ENCODE data around the gene WDFY4. TPM values are rescaled to one million over a fixed set of nuclear protein-coding genes. Genes with fewer than 3 reads are reported as not detected.

WDFY4 gene
- total and polyA plus RNA-seq, 7 experiments from 2014 or later, result 0.12 to 39.3 (median 1.5) TPM

DNA sequence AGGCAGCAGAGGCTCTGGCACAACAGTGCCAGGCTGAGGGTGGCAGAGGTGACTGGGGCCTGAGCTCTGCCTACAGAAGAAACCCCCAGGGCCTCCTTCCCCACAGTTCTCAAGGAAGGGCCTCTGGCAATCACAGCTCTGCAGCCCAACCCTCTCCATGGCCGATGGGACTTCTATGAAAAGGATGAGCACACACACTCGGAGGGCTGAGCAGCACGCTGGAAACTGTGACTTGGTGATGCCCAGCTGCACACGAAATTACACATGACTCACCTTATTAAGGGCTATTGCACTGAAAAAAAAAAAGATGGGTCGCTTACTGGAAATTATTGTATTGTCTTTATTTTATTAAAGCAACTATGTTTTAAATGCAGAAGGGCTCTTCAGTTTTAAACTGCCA, 297.9 kb downstream of the WDFY4 start:
- CTCF ChIA-PET, result no interaction called here
- Histone ChIP-seq H3K27ac (ENCODE audit: low read depth, low read length) (no peak overlapping the region), H3K9me3 (ENCODE audit: control insufficient read depth in 2 of 3, low read length in 3 of 3) (no peaks in the 10 kb centered on the region), H3K4me1 (ENCODE audit: control insufficient read depth in 2 of 2, insufficient read depth in 2 of 2, low read length in 2 of 2) (no peaks in the 10 kb centered on the region), H3K36me3 (ENCODE audit: control insufficient read depth in 2 of 3, insufficient read depth in 3 of 3, low read length in 3 of 3) (no peaks in the 10 kb centered on the region), H3K27me3 (ENCODE audit: control insufficient read depth in 2 of 2, insufficient read depth in 2 of 2, low read length in 2 of 2) (no peaks in the 10 kb centered on the region), H3K4me3 (ENCODE audit: low read length) (no peak overlapping the region)
- Mint-ChIP-seq H3K4me3 (no peak overlapping the region), H3K36me3 (no peaks in the 10 kb centered on the region), H3K27me3 (no peaks in the 10 kb centered on the region), H3K4me1 (no peaks in the 10 kb centered on the region), H3K9me3 (peaks cover 0 to 1% (median 0%) of the 10 kb centered on the region in 11 donors), H3K27ac (no peak overlapping the region)
- intact Hi-C loops (cut with micrococcal nuclease), result no loop called here
- no peak for DNase-seq
- POLR2A ChIA-PET, result no interaction called here
- no peak for ATAC-seq

DNA sequence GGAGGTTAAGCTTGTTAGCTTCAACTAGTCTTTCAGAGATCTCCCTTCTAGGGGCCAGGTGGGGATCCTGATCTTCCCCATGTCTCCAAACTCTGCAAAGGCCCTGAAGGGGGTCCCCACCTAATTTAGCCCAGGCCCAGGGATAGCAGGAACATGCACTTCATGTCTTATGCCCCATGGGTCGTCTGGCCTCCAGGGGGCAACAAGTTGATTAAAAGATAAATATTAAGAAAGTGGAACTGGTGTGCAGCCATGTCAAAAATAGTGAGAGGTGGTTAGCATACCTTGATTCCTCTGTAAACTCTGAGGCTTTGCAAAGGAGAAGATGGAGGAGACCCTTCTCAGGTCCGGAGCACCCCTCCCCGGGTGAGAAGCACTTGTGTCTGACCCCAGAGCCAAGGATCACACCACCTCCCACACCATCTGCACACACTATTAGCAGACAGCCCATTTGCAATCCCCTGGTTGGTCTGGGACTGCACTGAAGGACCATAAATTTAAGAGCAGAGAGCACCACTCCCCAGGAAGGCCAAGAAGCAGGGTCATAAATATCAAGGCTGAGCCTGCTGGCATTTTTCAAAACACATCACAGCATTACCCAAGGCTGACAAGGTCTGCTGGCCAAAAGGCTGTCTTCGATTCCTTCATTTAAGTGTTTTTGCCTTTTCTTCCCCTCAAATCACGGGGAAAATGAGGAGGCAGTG, 299.1 kb downstream of the WDFY4 start:
- H3K4me3 Mint-ChIP-seq, result no peak overlapping the region
- DNase-seq (no peak), ATAC-seq (no peak)
- no peak overlapping the region for H3K4me3 ChIP-seq (ENCODE audit: low read length)
- POLR2A ChIA-PET, result no interaction called here
- CTCF ChIA-PET, result no interaction called here
- no peaks in the 10 kb centered on the region for H3K36me3 Mint-ChIP-seq
- no peak overlapping the region for H3K27ac Mint-ChIP-seq
- H3K36me3 ChIP-seq (ENCODE audit: control insufficient read depth in 2 of 3, insufficient read depth in 3 of 3, low read length in 3 of 3), result no peaks in the 10 kb centered on the region
- H3K9me3 ChIP-seq (ENCODE audit: control insufficient read depth in 2 of 3, low read length in 3 of 3), result no peaks in the 10 kb centered on the region
- intact Hi-C loops (cut with micrococcal nuclease), result no loop called here
- no peaks in the 10 kb centered on the region for H3K9me3 Mint-ChIP-seq
- H3K4me1 Mint-ChIP-seq, result no peaks in the 10 kb centered on the region
- no peaks in the 10 kb centered on the region for H3K4me1 ChIP-seq (ENCODE audit: control insufficient read depth in 2 of 2, insufficient read depth in 2 of 2, low read length in 2 of 2)
- H3K27ac ChIP-seq (ENCODE audit: low read depth, low read length), result no peak overlapping the region
- H3K27me3 Mint-ChIP-seq, result no peaks in the 10 kb centered on the region
- no peaks in the 10 kb centered on the region for H3K27me3 ChIP-seq (ENCODE audit: control insufficient read depth in 2 of 2, insufficient read depth in 2 of 2, low read length in 2 of 2)

DNA sequence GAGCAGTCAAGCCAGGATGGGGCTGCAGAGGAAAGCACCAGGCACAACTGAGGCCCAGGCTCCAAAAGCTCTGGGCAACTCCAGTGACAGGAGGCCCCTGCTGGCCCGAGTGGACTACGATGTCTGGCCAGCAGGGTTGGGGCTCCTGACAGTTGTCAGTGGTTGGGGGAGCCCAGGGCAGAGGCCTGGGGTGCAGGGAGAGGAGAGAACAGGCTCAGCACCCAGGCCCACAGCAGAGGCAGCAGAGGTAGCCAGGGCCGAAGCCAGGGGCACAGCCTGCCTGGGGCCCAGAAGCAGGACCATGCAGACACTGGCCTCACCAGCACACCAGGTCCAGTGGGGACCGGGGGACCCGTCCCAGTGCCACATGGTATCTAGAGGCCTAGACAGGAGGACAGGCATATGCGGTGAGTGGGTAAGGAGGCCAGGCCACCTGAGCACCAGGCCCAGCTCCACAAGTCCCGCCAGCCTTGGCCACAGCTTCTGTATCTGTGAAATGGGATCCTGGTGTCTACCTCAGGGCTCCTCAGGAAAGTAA, 301.0 kb downstream of the WDFY4 start:
- ATAC-seq, result no peak
- no peak overlapping the region for H3K27ac ChIP-seq (ENCODE audit: low read depth, low read length)
- no peaks in the 10 kb centered on the region for H3K27me3 Mint-ChIP-seq
- no peaks in the 10 kb centered on the region for H3K9me3 ChIP-seq (ENCODE audit: control insufficient read depth in 2 of 3, low read length in 3 of 3)
- DNase-seq, result no peak
- H3K9me3 Mint-ChIP-seq, result no peaks in the 10 kb centered on the region
- H3K4me1 Mint-ChIP-seq, result no peaks in the 10 kb centered on the region
- no peak overlapping the region for H3K4me3 Mint-ChIP-seq
- no peaks in the 10 kb centered on the region for H3K36me3 ChIP-seq (ENCODE audit: control insufficient read depth in 2 of 3, insufficient read depth in 3 of 3, low read length in 3 of 3)
- intact Hi-C loops (cut with micrococcal nuclease), result no loop called here
- ChIA-PET POLR2A (no interaction called here), CTCF (no interaction called here)
- H3K4me3 ChIP-seq (ENCODE audit: low read length), result no peak overlapping the region
- H3K27me3 ChIP-seq (ENCODE audit: control insufficient read depth in 2 of 2, insufficient read depth in 2 of 2, low read length in 2 of 2), result no peaks in the 10 kb centered on the region
- H3K36me3 Mint-ChIP-seq, result no peaks in the 10 kb centered on the region
- H3K4me1 ChIP-seq (ENCODE audit: control insufficient read depth in 2 of 2, insufficient read depth in 2 of 2, low read length in 2 of 2), result no peaks in the 10 kb centered on the region
- H3K27ac Mint-ChIP-seq, result no peak overlapping the region

DNA sequence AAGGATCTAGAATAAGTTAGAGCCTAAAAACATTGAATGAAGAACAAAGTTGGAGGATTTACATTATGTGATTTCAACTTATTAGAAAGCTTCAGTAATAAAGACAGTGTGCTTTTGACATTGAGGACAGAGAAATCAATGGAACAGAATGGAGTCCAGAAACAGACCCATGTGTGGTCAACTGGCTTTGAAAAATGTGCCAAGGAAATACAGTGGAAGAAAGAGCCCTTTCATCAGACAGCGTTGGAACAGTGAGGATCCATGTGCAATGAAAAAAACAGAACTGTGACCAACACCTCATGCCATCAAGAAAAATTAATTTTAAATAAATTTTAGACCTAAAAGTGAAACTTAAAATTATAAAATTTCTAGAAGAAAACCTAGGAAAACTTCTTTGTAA, 305.6 kb downstream of the WDFY4 start:
- ATAC-seq, result no peak
- Mint-ChIP-seq H3K36me3 (no peaks in the 10 kb centered on the region), H3K27ac (no peak overlapping the region), H3K27me3 (no peaks in the 10 kb centered on the region), H3K4me1 (no peaks in the 10 kb centered on the region), H3K4me3 (no peak overlapping the region), H3K9me3 (no peaks in the 10 kb centered on the region)
- H3K36me3 ChIP-seq (ENCODE audit: control insufficient read depth in 2 of 3, insufficient read depth in 3 of 3, low read length in 3 of 3), result no peaks in the 10 kb centered on the region
- ChIA-PET POLR2A (no interaction called here), CTCF (no interaction called here)
- no peak overlapping the region for H3K4me3 ChIP-seq (ENCODE audit: low read length)
- no peaks in the 10 kb centered on the region for H3K4me1 ChIP-seq (ENCODE audit: control insufficient read depth in 2 of 2, insufficient read depth in 2 of 2, low read length in 2 of 2)
- no peak for DNase-seq
- no peaks in the 10 kb centered on the region for H3K27me3 ChIP-seq (ENCODE audit: control insufficient read depth in 2 of 2, insufficient read depth in 2 of 2, low read length in 2 of 2)
- H3K9me3 ChIP-seq (ENCODE audit: control insufficient read depth in 2 of 3, low read length in 3 of 3), result no peaks in the 10 kb centered on the region
- no peak overlapping the region for H3K27ac ChIP-seq (ENCODE audit: low read depth, low read length)
- intact Hi-C loops (cut with micrococcal nuclease), result no loop called here

DNA sequence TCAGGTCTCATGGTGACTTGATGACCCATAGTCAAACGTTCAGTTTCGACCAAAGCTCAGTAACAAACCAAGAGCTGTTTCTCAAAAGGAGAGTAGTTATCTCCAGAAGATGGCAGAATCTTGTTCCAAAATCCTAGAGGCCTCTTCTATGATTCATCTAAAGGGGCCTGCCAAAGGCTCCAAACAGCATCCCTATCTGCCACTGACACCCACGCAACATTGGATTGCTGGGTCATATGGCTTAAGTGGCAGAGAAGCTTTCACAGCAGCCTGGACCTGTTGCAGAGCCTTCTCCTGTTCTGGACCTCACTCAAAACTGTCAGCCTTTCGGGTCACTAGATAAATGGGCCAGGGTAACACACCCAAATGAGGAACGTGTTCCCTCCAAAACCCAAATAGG, 309.0 kb downstream of the WDFY4 start:
- H3K9me3 Mint-ChIP-seq, result no peaks in the 10 kb centered on the region
- H3K4me3 Mint-ChIP-seq, result no peak overlapping the region

DNA sequence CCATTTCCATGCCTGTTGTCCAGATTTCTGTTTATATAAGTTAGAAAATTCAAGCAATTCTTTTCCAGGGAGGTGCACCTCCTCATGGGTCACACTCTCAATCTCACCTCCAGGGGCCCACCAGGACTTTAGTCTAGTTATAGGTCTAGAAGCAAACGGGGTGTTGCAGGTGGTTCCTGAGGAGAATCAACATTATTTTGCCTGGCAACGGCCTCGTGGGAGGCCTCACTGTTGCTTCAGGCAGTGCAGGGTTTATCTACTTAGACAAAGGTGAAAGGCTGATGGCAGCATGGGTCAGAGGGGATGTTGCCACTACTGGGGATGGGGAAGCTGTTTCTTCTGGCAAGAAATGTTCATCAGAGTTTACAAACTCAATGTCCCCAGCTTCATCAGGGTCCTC, 311.7 kb downstream of the WDFY4 start:
- H3K27me3 Mint-ChIP-seq, result peaks cover 0 to 5% (median 0%) of the 10 kb centered on the region in 5 donors
- H3K36me3 ChIP-seq (ENCODE audit: control insufficient read depth in 2 of 3, insufficient read depth in 3 of 3, low read length in 3 of 3), result no peaks in the 10 kb centered on the region
- H3K27ac Mint-ChIP-seq, result no peak overlapping the region
- intact Hi-C loops (cut with micrococcal nuclease), result no loop called here
- H3K9me3 ChIP-seq (ENCODE audit: control insufficient read depth in 2 of 3, low read length in 3 of 3), result no peaks in the 10 kb centered on the region
- H3K27ac ChIP-seq (ENCODE audit: low read depth, low read length), result no peak overlapping the region
- no peak for ATAC-seq
- ChIA-PET POLR2A (no interaction called here), CTCF (no interaction called here)
- no peaks in the 10 kb centered on the region for H3K36me3 Mint-ChIP-seq
- H3K4me1 Mint-ChIP-seq, result no peaks in the 10 kb centered on the region
- DNase-seq, result no peak
- no peak overlapping the region for H3K4me3 Mint-ChIP-seq
- no peak overlapping the region for H3K4me3 ChIP-seq (ENCODE audit: low read length)
- H3K4me1 ChIP-seq (ENCODE audit: control insufficient read depth in 2 of 2, insufficient read depth in 2 of 2, low read length in 2 of 2), result no peaks in the 10 kb centered on the region
- H3K9me3 Mint-ChIP-seq, result no peaks in the 10 kb centered on the region
- no peaks in the 10 kb centered on the region for H3K27me3 ChIP-seq (ENCODE audit: control insufficient read depth in 2 of 2, insufficient read depth in 2 of 2, low read length in 2 of 2)

More for the DNA sequence above, 309.0 kb downstream of the WDFY4 start:
- no peaks in the 10 kb centered on the region for H3K36me3 Mint-ChIP-seq
- H3K27ac Mint-ChIP-seq, result no peak overlapping the region
- intact Hi-C loops (cut with micrococcal nuclease), result no loop called here
- no peaks in the 10 kb centered on the region for H3K9me3 ChIP-seq (ENCODE audit: control insufficient read depth in 2 of 3, low read length in 3 of 3)
- no peaks in the 10 kb centered on the region for H3K4me1 ChIP-seq (ENCODE audit: control insufficient read depth in 2 of 2, insufficient read depth in 2 of 2, low read length in 2 of 2)
- H3K27me3 ChIP-seq (ENCODE audit: control insufficient read depth in 2 of 2, insufficient read depth in 2 of 2, low read length in 2 of 2), result no peaks in the 10 kb centered on the region
- POLR2A ChIA-PET, result no interaction called here
- no peaks in the 10 kb centered on the region for H3K27me3 Mint-ChIP-seq
- DNase-seq (no peak), ATAC-seq (no peak)
- no peaks in the 10 kb centered on the region for H3K4me1 Mint-ChIP-seq
- no peaks in the 10 kb centered on the region for H3K36me3 ChIP-seq (ENCODE audit: control insufficient read depth in 2 of 3, insufficient read depth in 3 of 3, low read length in 3 of 3)
- H3K27ac ChIP-seq (ENCODE audit: low read depth, low read length), result no peak overlapping the region
- H3K4me3 ChIP-seq (ENCODE audit: low read length), result no peak overlapping the region
- CTCF ChIA-PET, result no interaction called here

DNA sequence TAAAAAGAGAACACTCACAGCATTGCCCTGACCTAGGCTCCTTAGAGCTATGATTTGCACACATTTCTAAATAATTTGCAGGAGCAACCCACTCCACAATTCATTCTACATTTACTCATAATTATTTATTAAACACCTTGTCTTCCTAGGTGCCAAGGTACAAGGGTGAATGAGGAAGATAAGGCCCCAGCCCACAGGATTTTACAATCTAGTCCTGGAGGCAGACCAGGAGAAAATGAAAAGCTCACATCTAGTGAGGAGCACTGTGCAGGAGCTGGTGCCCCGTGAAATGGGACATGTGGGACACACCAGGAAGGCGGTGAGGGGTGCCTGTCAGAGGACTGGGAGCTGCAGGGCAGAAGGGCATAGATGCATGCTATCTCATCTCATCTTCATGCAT, 314.7 kb downstream of the WDFY4 start:
- Histone ChIP-seq H3K27ac (ENCODE audit: low read depth, low read length) (no peak overlapping the region), H3K4me3 (ENCODE audit: low read length) (no peak overlapping the region), H3K9me3 (ENCODE audit: control insufficient read depth in 2 of 3, low read length in 3 of 3) (no peaks in the 10 kb centered on the region), H3K4me1 (ENCODE audit: control insufficient read depth in 2 of 2, insufficient read depth in 2 of 2, low read length in 2 of 2) (no peaks in the 10 kb centered on the region), H3K27me3 (ENCODE audit: control insufficient read depth in 2 of 2, insufficient read depth in 2 of 2, low read length in 2 of 2) (no peaks in the 10 kb centered on the region), H3K36me3 (ENCODE audit: control insufficient read depth in 2 of 3, insufficient read depth in 3 of 3, low read length in 3 of 3) (no peaks in the 10 kb centered on the region)
- peaks cover 0 to 2% (median 0%) of the 10 kb centered on the region in 11 donors for H3K9me3 Mint-ChIP-seq
- CTCF ChIA-PET, result no interaction called here
- intact Hi-C loops (cut with micrococcal nuclease), result no loop called here
- H3K4me1 Mint-ChIP-seq, result peaks cover 0 to 2% (median 0%) of the 10 kb centered on the region in 7 donors
- no peak overlapping the region for H3K27ac Mint-ChIP-seq
- ATAC-seq (no peak), DNase-seq (no peak)
- peaks cover 0 to 5% (median 0%) of the 10 kb centered on the region in 5 donors for H3K27me3 Mint-ChIP-seq
- H3K36me3 Mint-ChIP-seq, result no peaks in the 10 kb centered on the region
- no peak overlapping the region for H3K4me3 Mint-ChIP-seq
- POLR2A ChIA-PET, result no interaction called here
